ENCODE measurements around the gene CREB5.

CREB5 gene

DNA sequence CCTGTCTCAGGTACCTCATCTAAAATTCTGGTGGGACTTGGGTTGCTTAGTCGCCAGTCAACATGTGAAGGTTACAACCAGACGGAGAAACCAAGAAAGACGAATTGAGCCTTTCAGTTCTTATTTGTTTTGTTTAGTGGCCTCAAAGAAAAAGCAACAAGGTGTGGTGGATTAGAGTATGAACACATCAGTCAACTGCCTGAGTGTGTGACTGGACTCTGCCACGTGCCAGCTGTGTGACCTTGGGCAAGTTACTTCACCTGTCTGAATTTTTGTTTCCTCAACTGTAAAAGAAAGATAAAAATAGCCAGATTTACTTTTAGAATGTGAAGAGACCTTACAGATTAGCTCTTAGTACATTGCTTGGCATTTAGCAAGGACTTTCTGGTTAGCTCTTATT lies 259.2 kb downstream of the CREB5 start:
- Histone ChIP-seq H3K27me3 (ENCODE audit: control insufficient read depth, insufficient read depth, low read length) (no peaks in the 10 kb centered on the region), H3K9ac (no peak overlapping the region), H3K9me3 (ENCODE audit: control insufficient read depth, low read length) (no peaks in the 10 kb centered on the region), H3K4me3 (ENCODE audit: low read depth, low read length) (no peak overlapping the region), H2AFZ (no peak overlapping the region), H3K4me2 (ENCODE audit: low read length) (no peak overlapping the region), H3K4me1 (no peaks in the 10 kb centered on the region), H3K36me3 (ENCODE audit: control insufficient read depth, insufficient read depth, low read length) (no peaks in the 10 kb centered on the region), H3K27ac (no peak overlapping the region), H3K79me2 (no peaks in the 10 kb centered on the region)
- TF ChIP-seq, protein P1, sequence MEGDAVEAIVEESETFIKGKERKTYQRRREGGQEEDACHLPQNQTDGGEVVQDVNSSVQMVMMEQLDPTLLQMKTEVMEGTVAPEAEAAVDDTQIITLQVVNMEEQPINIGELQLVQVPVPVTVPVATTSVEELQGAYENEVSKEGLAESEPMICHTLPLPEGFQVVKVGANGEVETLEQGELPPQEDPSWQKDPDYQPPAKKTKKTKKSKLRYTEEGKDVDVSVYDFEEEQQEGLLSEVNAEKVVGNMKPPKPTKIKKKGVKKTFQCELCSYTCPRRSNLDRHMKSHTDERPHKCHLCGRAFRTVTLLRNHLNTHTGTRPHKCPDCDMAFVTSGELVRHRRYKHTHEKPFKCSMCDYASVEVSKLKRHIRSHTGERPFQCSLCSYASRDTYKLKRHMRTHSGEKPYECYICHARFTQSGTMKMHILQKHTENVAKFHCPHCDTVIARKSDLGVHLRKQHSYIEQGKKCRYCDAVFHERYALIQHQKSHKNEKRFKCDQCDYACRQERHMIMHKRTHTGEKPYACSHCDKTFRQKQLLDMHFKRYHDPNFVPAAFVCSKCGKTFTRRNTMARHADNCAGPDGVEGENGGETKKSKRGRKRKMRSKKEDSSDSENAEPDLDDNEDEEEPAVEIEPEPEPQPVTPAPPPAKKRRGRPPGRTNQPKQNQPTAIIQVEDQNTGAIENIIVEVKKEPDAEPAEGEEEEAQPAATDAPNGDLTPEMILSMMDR (IDR thresholded peaks at IDR 0.05) = no peak

- H3K9me3 ChIP-seq (ENCODE audit: control insufficient read depth, low read length) = no peaks in the 10 kb centered on the region
- H3K9ac ChIP-seq = no peak overlapping the region
- no peaks in the 10 kb centered on the region for H3K79me2 ChIP-seq
- H3K4me1 ChIP-seq = no peaks in the 10 kb centered on the region
- no peak overlapping the region for H2AFZ ChIP-seq
- H3K4me3 ChIP-seq (ENCODE audit: low read depth, low read length) = no peak overlapping the region
- H3K4me2 ChIP-seq (ENCODE audit: low read length) = no peak overlapping the region
- no peaks in the 10 kb centered on the region for H3K36me3 ChIP-seq (ENCODE audit: control insufficient read depth, insufficient read depth, low read length)
- H3K27ac ChIP-seq = no peak overlapping the region
- H3K27me3 ChIP-seq (ENCODE audit: control insufficient read depth, insufficient read depth, low read length) = no peaks in the 10 kb centered on the region
- TF ChIP-seq, protein P1 (IDR thresholded peaks at IDR 0.05) = no peak
Measured at GRCh38 chr7:28672397-28672797, 260.1 kb downstream of the CREB5 start.

GRCh38 chr7:28674359-28674782 lies 262.1 kb downstream of the CREB5 start:
- Histone ChIP-seq H3K36me3 (ENCODE audit: control insufficient read depth, insufficient read depth, low read length) (no peaks in the 10 kb centered on the region), H3K4me2 (ENCODE audit: low read length) (no peak overlapping the region), H2AFZ (no peak overlapping the region), H3K27ac (no peak overlapping the region), H3K27me3 (ENCODE audit: control insufficient read depth, insufficient read depth, low read length) (no peaks in the 10 kb centered on the region), H3K9me3 (ENCODE audit: control insufficient read depth, low read length) (no peaks in the 10 kb centered on the region), H3K79me2 (no peaks in the 10 kb centered on the region), H3K4me3 (ENCODE audit: low read depth, low read length) (no peak overlapping the region), H3K4me1 (no peaks in the 10 kb centered on the region), H3K9ac (no peak overlapping the region)
- TF ChIP-seq, protein P1 (IDR thresholded peaks at IDR 0.05) = no peak

- H3K79me2 ChIP-seq = no peaks in the 10 kb centered on the region
- no peak overlapping the region for H3K4me2 ChIP-seq (ENCODE audit: low read length)
- H3K27me3 ChIP-seq (ENCODE audit: control insufficient read depth, insufficient read depth, low read length) = no peaks in the 10 kb centered on the region
- H3K9me3 ChIP-seq (ENCODE audit: control insufficient read depth, low read length) = no peaks in the 10 kb centered on the region
- H3K9ac ChIP-seq = no peak overlapping the region
- H3K36me3 ChIP-seq (ENCODE audit: control insufficient read depth, insufficient read depth, low read length) = no peaks in the 10 kb centered on the region
- H3K27ac ChIP-seq = no peak overlapping the region
- no peaks in the 10 kb centered on the region for H3K4me1 ChIP-seq
- H2AFZ ChIP-seq = no peak overlapping the region
- H3K4me3 ChIP-seq (ENCODE audit: low read depth, low read length) = no peak overlapping the region
- TF ChIP-seq, protein P1 (IDR thresholded peaks at IDR 0.05) = no peak
Measured at GRCh38 chr7:28675429-28675828, 263.1 kb downstream of the CREB5 start.

DNA sequence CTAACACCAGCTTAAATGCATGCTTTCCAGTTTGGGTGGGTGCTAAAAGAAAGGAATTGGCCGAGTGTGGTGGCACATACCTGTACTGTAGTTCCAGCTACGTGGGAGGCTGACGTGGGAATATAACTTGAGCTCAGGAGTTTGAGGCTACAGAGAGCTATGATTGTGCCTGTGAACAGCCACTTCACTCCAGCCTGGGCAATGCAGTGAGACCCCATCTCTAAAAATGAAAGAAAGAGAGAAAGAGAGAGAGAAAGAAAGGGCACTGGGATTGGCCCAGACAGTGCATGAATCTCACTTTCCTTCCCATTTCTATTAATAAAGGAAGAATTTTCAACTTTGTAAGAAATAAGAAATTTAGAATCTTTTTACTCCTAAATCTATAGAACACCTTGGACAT lies 265.4 kb downstream of the CREB5 start:
- Histone ChIP-seq H3K9me3 (ENCODE audit: control insufficient read depth, low read length) (no peaks in the 10 kb centered on the region), H2AFZ (no peak overlapping the region), H3K9ac (no peak overlapping the region), H3K4me1 (no peaks in the 10 kb centered on the region), H3K27me3 (ENCODE audit: control insufficient read depth, insufficient read depth, low read length) (no peaks in the 10 kb centered on the region), H3K27ac (no peak overlapping the region), H3K79me2 (no peaks in the 10 kb centered on the region), H3K36me3 (ENCODE audit: control insufficient read depth, insufficient read depth, low read length) (no peaks in the 10 kb centered on the region), H3K4me3 (ENCODE audit: low read depth, low read length) (no peak overlapping the region), H3K4me2 (ENCODE audit: low read length) (no peak overlapping the region)
- TF ChIP-seq, protein P1 (IDR thresholded peaks at IDR 0.05) = no peak
